AG10803 (cell line): ENCODE data around the gene IL11RA.

ENCODE experiments used
- DNase-seq: peaks from one replicate; pipeline ENCODE4 v3.0.0; 2010; ENCODE audit warnings: low read depth
- H3K4me3 ChIP-seq: 2 replicates; pipeline ENCODE4 v1.5.1; 2011; ENCODE audit warnings: mild to moderate bottlenecking, low read length, control low read depth
- CTCF ChIP-seq: conservative IDR thresholded peaks from 2 replicates; pipeline ENCODE4 v1.5.1; 2011; ENCODE audit warnings: mild to moderate bottlenecking, low read length, control low read depth, inconsistent platforms

Gene IL11RA

GRCh38 chr9:34664281-34665066 lies 12.5 kb downstream of the IL11RA start:
- peak overlapping the region; percentile 70 for H3K4me3 ChIP-seq
- DNase-seq: peak; percentile 84
- peak; percentile 100 for TF ChIP-seq CTCF

DNA sequence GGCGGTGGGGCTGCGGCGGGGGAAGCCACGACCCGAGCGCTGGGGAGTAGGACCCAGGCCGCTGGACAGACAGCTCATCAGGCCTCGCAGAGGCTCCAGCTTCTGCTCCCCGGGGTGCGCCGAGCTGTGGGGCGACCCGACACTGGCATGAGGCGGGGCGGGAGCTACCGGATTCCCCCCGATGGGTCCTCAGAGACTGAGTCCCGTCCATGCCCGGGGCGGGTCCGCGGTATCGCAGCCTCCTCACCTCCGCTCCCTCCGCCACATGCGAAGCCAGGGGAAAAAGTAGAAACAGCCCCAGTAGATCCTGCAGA lies 13.0 kb downstream of the IL11RA start:
- no peak for TF ChIP-seq CTCF
- no peak for DNase-seq
- peak overlapping the region; percentile 70 for H3K4me3 ChIP-seq

- H3K4me3 ChIP-seq: peak overlapping the region; percentile 97
- no peak for TF ChIP-seq CTCF
- peak; percentile 93 for DNase-seq
These were observed 13.6 kb downstream of the IL11RA start for GRCh38 chr9:34665381-34666250.

DNA sequence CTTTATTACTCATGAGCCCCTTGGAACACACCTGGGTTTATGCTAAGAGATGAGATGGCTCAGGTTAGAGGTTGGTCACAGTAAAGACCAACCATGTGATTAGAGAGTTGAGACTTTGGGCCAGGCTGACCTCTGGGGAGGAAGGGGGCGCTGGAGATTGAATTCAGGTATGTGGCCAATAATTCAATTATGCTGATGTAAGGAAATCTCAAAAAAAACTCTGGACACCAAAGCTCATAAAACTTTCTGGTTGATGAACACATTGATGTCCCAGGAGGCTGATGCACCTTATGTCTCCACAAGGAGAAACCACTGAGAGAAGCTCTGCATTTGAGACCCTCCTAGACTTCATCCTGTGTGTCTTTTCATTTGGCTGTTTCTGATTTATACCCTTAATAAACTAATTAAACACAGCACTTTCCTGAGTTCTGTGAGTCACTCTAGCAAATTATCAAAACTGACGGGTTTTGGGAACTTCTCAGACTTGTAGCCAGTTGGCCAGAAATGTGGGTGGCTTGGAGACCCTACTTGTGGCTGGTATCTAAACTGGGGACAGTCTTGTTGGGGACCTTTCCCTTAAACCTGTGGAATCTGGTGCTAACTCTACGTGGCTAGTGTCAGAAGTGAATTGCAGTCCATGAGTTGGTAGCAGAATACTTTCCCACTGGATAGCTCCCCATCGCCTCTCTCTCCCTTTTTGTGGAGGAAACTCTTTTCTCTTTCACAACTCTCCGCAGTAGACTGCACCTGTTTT lies 18.0 kb downstream of the IL11RA start:
- DNase-seq: no peak
- no peak overlapping the region for H3K4me3 ChIP-seq
- no peak for TF ChIP-seq CTCF

DNA sequence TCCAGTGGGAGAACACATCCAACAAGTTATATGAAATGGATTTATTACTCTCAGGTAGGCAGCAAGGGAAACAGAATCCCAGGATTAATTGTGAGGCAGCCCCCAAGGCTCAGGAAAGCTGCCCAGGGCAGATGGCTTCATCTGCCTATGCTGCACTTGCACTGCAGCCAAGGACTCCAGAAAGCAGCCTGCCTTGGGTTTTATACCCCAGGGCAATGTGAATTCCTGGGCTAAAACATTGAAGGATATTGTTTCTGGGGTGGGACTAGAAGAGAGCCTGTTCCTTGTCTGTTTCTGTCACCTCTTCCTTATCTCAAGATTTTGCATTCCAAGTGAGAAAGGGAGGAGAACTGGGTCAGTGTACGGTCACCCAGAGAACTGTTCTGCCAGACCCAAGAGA lies 19.3 kb downstream of the IL11RA start:
- DNase-seq: no peak
- H3K4me3 ChIP-seq: no peak overlapping the region
- no peak for TF ChIP-seq CTCF

- DNase-seq: no peak
- no peak overlapping the region for H3K4me3 ChIP-seq
- no peak for TF ChIP-seq CTCF
These were observed 22.5 kb downstream of the IL11RA start for GRCh38 chr9:34674440-34674839.
